GM18909 (cell line): ENCODE data around the gene HIVEP3.

Source experiments
- ATAC-seq: cut with Tn5 transposase; IDR thresholded peaks from one replicate; pipeline ENCODE4 v1.9.1; 2021; ENCODE audit warnings: mild to moderate bottlenecking; ENCODE audit not compliant: unreplicated experiment, poor library complexity

HIVEP3 gene

DNA sequence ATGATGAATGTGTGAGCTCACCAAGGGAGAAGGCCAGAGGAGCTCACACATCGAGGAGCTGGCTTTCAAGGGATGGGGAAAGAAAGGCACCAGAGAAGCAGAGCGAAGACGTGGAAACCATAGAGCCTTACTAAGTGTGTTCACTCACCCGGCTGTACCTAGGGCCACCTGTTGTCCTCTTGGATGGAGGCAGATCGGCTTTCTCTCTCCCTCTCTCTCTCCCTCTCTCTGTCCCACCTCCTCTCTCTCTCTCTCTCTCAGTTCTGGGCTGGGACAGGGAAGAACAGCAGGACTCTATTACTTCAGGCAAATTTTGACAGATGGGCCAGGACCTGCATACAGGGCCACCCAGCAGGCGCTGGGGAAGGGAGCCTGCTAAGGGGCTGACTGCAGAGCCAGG, 64.8 kb downstream of the HIVEP3 start:
- no peak for ATAC-seq

DNA sequence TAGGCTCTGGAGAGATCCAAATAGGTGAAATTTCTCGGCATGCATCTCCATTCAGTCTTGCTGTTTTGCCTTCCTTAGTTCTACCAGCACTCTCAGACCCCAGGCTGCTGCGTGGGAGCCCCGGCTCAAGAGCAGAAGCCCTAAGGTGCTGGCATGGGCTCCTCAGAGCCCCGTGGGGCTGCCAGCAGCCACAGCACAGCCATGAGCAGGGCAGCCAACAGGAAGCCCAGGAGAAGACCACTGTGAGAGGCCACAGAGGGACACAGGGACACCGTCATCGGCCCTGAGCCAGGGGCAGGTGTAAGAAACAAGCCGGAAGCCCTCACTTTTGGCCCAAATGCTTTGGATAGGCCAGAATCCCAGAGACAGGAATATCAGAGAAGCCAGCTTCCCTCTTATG, 66.6 kb downstream of the HIVEP3 start:
- ATAC-seq: no peak

DNA sequence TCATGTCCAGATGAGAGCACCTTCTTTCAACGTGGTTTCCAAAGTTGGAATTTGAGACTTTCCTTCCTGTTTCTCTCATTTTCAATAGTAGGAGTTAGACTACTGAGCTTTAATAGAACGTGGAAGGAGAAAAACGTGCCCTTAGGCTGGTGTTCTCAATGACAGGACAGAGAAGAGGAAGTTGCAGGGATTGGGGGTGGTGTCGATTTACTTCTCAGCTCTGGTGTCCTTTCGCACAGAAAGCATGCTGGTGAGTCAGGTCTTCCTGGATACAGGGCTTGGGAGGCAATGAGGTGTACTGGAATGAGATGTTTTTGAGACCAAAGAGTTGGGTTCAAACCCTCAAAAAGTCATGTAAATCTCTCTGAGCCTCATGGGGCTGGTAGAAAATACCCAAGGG, 67.1 kb downstream of the HIVEP3 start:
- no peak for ATAC-seq

DNA sequence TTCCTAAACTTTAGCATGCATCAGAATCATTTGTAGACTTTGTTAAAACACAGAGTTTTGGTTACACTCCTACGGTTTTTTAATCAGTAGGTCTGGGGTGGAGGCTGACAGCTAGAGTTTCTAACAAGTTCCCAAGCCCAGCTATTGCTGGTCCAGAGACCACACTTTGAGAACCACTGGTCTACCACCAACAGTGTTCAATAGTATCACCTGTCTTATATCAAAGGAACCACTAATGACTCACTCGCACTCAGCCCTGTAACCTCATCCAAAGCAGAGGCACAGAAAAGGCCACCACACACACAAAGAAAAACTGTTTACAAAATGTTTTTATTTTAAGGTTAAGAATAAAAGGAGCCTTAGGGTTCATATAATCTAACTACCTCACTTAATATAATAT, 68.7 kb downstream of the HIVEP3 start:
- no peak for ATAC-seq

DNA sequence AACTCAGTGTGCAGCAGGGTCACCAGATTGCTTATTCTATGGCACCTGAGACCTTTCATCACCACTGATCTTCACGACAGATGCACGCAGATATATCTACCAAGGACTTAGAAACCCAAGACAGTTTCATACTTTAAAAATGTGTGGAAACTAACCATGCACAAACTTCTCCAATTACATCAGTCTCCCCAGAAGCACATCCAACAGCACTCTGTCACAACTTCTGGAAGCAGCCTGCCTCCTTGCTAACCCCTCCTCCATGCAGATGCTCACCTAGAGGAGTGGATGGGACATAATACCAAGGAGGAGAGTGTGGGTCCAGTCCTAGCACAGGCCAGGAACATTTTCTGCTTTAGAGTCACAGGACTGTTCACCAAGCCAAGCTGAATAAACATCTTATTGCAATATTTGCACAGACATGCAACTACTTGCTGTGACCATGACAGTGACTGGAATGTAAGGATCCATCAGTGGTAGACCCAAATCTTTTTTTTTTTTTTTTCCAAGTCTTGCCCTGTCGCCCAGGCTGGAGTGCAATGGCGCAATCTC, 69.4 kb downstream of the HIVEP3 start:
- ATAC-seq: no peak

DNA sequence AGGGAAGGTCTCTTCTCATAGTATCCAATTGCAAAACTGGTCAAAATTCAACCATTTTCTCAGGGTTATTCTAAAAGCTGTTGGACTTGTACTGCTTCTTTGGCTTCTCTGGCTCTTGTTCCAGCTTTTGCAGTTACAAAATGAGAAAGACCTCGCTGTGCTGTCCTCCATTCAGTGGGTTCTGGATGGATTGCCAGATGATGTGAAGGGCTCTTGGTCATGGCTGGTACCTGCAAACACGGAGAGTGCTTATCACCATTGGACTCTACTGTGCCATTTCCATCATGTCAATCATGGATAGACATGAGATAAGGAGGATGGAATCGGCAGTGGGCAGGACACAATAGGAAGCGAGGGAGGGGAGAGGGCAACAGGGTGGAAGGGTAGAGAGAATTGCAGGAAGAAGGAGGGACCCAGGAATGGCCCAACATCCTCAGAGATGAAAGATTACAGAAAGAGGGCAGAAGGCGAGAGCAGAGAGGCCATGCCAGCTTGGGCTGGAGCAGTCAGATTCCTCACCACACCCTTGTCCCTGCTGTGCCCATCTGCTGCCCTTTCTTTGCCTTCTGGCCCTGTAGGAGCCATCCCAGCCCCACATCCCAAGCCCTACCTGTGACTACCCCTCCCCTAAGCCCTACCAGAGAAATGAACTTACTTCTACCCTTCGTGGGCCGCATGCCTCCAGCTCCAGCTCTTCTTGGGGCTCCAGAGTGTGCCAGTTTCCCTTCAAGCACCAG, 70.3 kb downstream of the HIVEP3 start:
- ATAC-seq: no peak

DNA sequence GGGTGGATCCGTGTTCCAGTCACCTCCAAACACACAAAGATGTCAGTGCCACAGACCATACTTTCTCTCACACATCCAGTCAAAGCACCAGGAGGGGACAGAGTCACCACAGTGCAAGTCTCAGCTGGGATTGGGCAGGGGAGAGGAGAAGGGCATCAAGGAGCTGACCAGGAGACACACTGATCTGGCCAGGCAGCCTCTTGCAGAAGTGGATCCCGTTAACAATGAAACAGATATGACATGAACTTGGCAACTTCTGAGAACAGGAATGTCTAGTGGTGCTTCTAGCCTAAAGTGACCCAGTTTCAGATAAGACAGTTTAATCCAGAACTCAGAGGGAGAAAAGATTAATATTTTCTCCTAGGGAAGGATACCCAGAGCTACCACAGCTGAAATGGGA, 71.0 kb downstream of the HIVEP3 start:
- ATAC-seq: no peak

DNA sequence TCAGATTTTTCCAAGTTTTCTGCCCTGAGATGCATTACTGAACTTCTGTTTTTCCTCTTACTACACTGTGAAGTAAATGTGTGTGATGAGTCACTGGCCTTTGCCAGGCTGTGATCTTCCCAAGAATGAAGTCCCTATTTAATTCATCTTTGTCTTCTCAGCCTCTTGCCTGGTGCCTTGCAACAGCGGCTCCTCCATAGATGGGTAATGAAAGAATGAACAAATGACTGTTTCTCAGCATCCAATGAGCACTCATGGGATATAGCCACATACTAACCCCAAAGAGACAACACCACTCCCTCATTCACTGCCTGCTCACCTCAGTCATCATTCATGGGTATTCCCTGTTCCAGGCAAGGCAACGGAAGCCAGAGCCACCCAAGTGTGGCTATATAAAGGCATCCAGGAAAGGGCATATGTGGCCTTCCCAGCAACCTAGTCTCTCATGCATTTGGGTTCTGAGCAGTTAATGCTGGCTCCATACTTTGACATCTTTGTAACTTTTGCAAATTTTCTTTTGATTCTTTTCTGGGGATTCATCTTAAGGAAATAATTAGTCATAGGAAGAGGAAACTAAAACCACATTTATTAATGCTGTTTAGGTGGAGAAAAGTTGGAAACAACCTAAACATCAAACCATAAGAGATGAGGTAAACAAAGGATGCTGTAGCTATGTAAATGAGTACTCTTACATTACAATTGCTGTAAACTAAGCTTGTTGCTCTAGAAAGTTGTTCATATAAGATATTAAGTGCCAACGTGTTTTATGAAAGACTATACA, 71.9 kb downstream of the HIVEP3 start:
- no peak for ATAC-seq

DNA sequence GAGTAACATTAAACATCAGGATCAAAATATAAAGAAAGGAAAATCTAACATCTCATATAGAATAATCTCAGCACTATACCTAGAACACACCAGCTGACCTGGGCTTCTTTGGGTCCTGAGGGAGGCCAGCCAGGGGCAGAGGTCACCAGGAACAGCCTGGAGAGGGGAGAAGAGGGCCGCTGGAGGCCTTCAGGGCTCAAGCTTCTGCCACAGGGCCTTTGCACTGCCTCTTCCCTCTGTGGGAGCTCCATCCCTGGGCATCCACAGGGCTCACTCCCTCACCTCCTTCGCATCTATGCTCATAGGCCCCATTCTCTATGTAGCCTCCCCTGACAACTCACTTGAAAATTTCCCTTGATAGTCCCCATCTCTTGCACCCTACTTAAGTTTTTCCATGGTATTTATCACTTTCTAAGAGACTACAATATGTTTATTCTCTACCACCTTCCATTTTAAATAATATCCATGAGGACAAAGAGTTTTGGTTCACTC, 73.9 kb downstream of the HIVEP3 start:
- no peak for ATAC-seq

DNA sequence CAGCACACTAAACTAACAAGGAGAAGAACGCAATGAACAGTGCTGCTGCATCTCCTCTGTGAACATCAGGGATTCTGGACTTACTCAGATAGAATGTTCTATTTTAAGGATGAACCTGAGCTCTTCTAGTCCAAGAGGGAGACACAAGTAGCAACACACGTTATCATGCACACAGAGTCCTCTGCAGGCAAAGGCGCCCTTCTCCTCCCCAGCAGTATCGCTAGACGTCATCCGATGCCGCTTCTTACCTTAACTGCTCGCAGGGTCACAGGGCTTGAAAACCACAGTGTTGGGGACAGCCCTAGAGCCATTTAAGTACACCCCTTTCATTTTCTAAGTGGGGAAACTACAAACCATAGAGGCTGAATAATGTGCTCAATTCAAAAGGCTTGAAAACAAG, 74.5 kb downstream of the HIVEP3 start:
- ATAC-seq: no peak

DNA sequence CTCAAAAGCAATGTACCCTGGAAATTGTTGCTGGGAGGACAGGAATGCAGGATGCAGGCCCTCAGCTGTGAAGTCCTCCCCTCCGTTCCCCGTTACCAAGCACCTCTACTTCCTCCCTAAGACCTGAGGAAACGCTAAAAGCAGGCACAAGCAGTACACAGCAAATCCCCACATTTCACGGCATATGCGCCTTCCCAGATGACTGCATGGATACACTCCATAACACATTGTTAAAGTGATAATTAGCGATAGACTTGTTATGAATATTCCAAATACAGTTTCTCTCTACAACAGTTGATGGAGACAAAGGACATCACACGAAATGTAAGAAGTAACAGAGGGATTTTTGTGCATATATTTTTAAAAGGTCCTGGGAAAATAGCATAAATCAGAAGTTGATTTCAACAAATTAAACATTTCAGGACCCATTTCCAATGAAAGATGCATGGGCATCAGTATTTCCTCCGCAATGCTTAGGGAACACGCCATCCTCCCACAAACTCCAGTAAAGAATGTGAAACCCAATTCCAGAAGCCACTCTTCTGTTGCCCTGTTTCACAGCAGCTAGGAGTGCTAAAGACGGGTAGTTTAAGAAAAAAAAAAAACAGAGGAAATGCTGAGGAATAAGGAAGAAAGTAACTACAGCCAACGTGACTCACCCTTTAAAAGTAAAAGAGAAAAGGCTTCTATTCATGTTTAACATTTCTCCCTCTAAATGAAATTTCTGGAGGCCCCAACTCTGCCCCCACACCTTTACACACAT, 75.5 kb downstream of the HIVEP3 start:
- no peak for ATAC-seq

DNA sequence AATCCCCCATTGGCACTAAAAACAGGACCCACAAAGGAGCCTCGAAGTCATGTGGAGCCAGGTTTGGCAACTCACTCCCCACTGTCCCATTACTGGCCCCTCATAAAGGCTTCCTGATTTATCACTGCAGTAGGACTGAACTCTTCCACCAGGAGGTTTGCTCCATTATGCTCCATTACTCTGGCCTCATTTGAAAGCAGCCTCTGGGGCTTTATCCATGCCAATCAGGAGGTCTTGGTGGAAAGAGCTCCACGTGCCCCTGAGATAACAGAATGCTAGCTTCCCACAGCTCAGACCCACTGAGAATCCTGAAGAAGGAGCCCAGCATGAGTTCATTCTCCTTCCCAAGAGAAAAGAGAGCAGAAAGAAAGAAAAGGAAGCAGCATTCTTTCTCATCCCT, 76.4 kb downstream of the HIVEP3 start:
- no peak for ATAC-seq

DNA sequence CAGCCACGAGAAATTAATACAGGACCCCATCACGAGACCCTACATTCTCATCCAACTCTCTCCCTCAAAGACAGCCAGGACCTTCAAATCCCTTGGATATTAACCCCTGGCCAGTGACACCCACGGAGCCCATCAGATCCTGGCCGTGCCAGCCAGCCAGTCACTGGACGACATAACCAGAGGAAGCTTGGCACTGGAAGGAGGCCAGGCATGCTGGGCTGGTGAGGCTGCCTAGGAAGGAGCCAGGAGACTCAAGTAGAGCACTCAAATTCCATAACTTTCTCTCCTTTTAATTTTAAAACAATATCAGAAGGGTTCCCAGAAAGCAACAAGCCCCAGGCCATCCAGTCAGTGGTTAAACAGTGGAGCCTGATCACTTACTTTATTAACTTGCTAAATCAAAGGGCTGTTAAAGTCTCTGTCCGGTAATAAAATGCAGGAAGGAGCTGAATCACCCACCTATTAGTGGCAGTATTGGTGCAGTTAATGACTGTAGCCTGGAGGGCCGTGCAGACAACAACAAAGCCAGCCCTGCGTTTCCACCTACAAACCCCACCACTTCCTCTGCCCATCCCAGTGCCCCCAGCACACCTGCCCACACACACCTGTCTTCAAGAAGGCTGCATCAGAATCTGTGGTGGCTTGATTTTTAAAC, 78.0 kb downstream of the HIVEP3 start:
- ATAC-seq: no peak

DNA sequence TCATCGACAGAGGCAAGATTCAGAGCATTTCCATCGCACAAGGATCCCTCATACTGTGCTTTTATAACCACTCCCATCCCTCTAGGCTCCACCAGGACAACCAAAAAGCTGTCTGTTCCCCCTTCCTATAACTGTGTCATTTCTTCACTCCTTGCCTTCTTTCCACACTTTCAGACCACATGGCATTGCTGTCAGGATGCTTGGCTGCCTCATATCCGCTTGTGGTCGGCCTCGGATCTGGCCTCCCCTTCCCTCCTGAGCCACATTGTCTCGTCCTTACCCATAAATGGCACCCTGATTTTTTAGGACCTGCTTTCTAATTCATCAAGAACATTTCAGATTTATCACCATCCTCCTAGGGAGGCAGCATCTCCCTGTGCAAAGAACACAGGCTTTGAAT, 80.5 kb downstream of the HIVEP3 start:
- no peak for ATAC-seq

DNA sequence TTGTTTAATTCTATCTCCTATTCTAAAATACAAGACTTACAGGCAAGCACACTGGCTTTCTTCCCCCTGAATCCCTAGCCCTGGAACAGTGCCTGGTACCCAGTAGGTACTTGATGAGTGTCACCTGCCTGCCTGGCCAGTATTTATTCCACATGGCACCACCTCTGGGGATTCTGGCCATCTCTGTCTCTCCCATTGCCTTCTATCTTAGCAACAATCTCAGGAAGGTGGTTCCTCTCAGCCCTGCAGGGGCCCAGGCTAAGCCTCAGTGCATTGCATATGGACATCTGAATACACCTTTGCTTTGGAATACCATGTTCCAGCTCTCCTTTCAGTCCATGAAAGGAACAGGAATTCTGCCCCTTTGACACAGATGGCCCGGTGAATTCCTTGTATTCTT, 81.0 kb downstream of the HIVEP3 start:
- ATAC-seq: no peak

DNA sequence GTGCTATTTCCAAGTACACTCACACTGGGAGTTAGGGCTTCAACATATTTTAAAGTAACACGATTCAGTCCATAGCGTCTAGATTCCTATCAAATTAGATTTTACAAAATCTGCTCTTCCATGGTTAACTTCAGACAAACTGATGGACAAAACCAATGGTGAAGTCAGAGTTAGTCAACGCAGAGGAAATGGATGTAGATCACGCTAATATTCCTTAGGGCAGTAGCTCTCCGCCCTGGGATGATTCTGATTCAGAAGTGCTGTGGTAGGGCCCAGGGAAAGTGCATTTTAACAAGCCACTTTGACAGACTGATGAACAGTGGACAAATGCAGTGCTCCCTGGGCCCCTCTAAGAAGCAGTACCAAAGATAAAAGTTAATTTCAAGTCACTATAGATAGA, 83.2 kb downstream of the HIVEP3 start:
- no peak for ATAC-seq

DNA sequence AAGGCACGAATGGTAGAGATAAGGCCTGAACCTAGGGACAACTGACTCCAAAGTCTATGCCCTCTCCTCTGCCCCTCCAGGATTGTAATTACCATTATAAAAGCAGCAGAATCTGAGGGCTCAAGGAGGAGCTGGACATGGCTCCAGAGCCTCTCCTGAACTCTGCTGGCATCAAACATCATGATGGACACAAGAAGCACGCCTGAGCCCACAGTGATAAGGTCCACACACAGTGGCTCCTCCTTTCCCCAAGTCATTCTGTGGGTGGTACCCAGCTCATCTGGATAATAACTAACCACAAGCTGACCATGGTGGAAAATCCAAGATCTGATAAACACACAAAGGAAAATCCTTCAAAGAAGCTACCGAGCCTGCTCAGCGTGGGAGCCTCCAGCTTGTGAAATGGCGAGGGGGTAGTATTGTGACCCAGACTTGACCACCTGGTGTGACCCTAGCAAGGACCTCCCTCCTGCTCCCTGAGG, 85.2 kb downstream of the HIVEP3 start:
- no peak for ATAC-seq

DNA sequence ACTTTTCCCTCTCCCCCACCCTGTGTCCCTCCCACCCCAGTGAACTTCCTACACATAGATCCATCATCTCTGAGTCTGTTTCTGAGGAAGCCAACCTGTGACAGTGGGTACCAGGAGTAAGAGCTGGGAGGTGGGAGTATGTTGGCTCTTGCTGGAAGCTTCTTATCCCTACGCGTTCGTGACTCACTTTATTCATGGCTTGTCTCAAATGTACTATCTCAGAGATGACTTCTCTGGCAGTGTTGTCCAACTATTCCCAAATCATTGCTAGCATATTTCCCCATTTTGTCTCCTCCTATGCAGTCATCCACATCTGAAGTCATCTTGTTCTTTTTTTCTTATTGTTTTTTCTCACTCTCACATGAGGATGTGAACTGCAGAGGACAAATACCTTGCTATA, 88.0 kb downstream of the HIVEP3 start:
- ATAC-seq: no peak

DNA sequence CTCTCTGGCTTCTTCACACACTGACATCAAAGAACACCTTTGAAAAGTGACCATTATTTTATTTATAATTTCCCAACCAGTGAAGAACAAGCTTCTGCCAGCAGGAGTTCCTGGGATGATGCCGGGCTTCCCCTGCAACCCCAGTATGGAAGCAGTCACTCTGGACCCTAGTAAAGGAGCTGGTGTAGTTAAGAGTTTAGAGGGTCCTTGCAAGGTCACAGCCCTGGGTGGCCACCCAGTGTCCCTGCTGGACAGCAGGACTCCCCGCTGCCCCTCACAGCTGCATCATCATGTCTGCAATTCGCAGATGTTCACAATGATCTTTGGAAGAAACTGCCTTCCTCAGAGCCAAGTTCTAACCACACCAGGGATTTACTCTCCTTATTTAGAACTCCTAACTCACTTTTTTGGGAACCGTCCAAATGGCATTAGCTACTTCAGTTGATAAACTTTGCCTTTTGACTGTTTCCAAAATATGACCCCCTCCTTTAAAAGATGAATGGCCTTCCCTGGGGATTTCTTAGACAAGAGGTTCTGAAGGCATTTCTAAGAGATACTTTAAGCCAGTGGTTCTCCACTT, 90.6 kb downstream of the HIVEP3 start:
- no peak for ATAC-seq

DNA sequence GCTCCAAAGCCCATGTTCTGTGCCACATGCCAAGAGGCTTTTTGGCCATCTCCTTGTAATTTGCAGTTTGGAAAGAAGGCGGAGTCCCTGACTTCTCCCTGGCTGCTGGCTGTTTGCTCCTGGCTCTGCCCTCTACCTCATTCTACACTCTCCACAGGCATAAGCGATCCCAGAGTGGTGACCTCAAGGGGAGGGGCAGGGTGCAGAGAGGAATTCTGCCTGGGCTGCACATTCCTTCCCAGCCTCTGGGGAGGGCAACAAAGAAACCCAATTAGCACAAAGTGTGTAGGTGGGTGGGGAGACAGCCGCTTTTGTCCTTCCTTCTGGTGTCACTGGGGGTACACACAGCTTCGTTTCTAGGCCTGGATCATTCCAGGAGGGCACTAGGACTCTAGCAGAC, 95.3 kb downstream of the HIVEP3 start:
- no peak for ATAC-seq
